Fibroblast of lung (primary cell): ENCODE data around the gene ITGA8. TPM values are rescaled to one million over a fixed set of nuclear protein-coding genes. Genes with fewer than 3 reads are reported as not detected.
A peak's percentile ranks its signal among the peaks of the same experiment; 100 is the strongest.

Source experiments
- DNase-seq, 2 donors: peaks; one replicate each; pipeline versions ENCODE4 v3.0.0 to v3.0.0-alpha.2; 2010; ENCODE audit warnings: low read depth in 2 of 2
- H2AFZ ChIP-seq: 2 replicates; pipeline ENCODE4 v1.5.1; 2012; ENCODE audit warnings: low read length, control low read depth, inconsistent platforms
- H3K27ac ChIP-seq: 2 replicates; pipeline ENCODE4 v1.5.1; 2011; ENCODE audit warnings: low read length, control low read depth; ENCODE audit not compliant: insufficient read depth
- H3K27me3 ChIP-seq: 2 replicates; pipeline ENCODE4 v1.5.1; 2011; ENCODE audit warnings: mild to moderate bottlenecking, low read length; ENCODE audit not compliant: control insufficient read depth, insufficient read depth
- H3K36me3 ChIP-seq: 2 replicates; pipeline ENCODE4 v1.5.1; 2011; ENCODE audit warnings: low read length; ENCODE audit not compliant: control insufficient read depth, insufficient read depth
- H3K4me1 ChIP-seq: 2 replicates; pipeline ENCODE4 v1.5.1; 2011; ENCODE audit warnings: low read length; ENCODE audit not compliant: control insufficient read depth, insufficient read depth; ENCODE audit errors: extremely low read depth
- H3K4me2 ChIP-seq: 2 replicates; pipeline ENCODE4 v1.5.1; 2011; ENCODE audit warnings: low read length, control low read depth; ENCODE audit not compliant: insufficient read depth; ENCODE audit errors: extremely low read depth
- H3K4me3 ChIP-seq, 4 experiments: fragments of 200-600 bp in 1 of 4; sonication (generic) in 1 of 4; replicated peaks in 1 of 4; 2 replicates each; pipeline ENCODE4 v1.5.1; 2011 to 2016; ENCODE audit warnings: low read length in 4 of 4, low read depth in 3 of 4, mild to moderate bottlenecking in 3 of 4, control low read depth in 2 of 4, inconsistent platforms in 1 of 4, mixed read lengths in 1 of 4; ENCODE audit not compliant: insufficient read depth in 1 of 4; ENCODE audit errors: control extremely low read depth in 1 of 4
- H3K79me2 ChIP-seq: 2 replicates; pipeline ENCODE4 v1.5.1; 2012; ENCODE audit warnings: mild to moderate bottlenecking, low read length, inconsistent platforms; ENCODE audit not compliant: control insufficient read depth, insufficient read depth
- H3K9ac ChIP-seq: 2 replicates; pipeline ENCODE4 v1.5.1; 2011; ENCODE audit warnings: mild to moderate bottlenecking, low read length, control low read depth; ENCODE audit not compliant: insufficient read depth
- H3K9me3 ChIP-seq: 2 replicates; pipeline ENCODE4 v1.5.1; 2012; ENCODE audit warnings: low read depth, low read length; ENCODE audit not compliant: control insufficient read depth, insufficient read depth
- H4K20me1 ChIP-seq: 2 replicates; pipeline ENCODE4 v1.5.1; 2011; ENCODE audit warnings: low read length; ENCODE audit not compliant: control insufficient read depth, insufficient read depth; ENCODE audit errors: extremely low read depth
- EZH2 ChIP-seq: IDR thresholded peaks from 2 replicates; pipeline ENCODE4 v1.5.1; 2012; ENCODE audit warnings: low read length, control low read depth, mild to moderate bottlenecking; ENCODE audit errors: missing control alignments
- polyA plus RNA-seq, 2 donors: library from polyadenylated mRNA; depleted of rRNA in 1 of 2; stranded (reverse) in 1 of 2; unstranded in 1 of 2; fragments of >200 nt; gene quantifications; 2 replicates each; pipeline ENCODE4 v1.2.1, GENCODE V29; 2011 to 2012; ENCODE audit warnings: missing spikeins in 1 of 2
- total RNA-seq: library from RNA; depleted of rRNA; stranded (reverse); fragments of >200 nt; gene quantifications from 2 replicates; pipeline ENCODE4 v1.2.1, GENCODE V29; 2014
- TF ChIP-seq, protein P1 (sequence below), 2 donors: IDR thresholded peaks in 1 of 2; conservative IDR thresholded peaks in 1 of 2; 1 replicate in 1 of 2; 2 replicates in 1 of 2; pipeline ENCODE4 v1.5.1; 2011 to 2012; ENCODE audit warnings: low read length in 2 of 2, control low read depth in 1 of 2, inconsistent platforms in 1 of 2, low read depth in 1 of 2, mild to moderate bottlenecking in 1 of 2

Gene ITGA8
- total and polyA plus RNA-seq, 2 donors (not counting 1 experiment from before 2014, with no cell fraction given) = 0.62 to 0.99 TPM

GRCh38 chr10:15743443-15743842, 23.7 kb upstream of the ITGA8 start:
- no peaks in the 10 kb centered on the region for H3K36me3 ChIP-seq
- H3K27me3 ChIP-seq = no peaks in the 10 kb centered on the region
- no peaks in the 10 kb centered on the region for H3K79me2 ChIP-seq
- H3K4me3 ChIP-seq = no peak overlapping the region
- no peak for DNase-seq
- H3K9me3 ChIP-seq = no peaks in the 10 kb centered on the region
- no peaks in the 10 kb centered on the region for H4K20me1 ChIP-seq
- no peak overlapping the region for H3K27ac ChIP-seq
- H3K9ac ChIP-seq = no peak overlapping the region
- no peak overlapping the region for H3K4me2 ChIP-seq
- no peak overlapping the region for H2AFZ ChIP-seq
- no peak for TF ChIP-seq EZH2
- TF ChIP-seq, protein P1, sequence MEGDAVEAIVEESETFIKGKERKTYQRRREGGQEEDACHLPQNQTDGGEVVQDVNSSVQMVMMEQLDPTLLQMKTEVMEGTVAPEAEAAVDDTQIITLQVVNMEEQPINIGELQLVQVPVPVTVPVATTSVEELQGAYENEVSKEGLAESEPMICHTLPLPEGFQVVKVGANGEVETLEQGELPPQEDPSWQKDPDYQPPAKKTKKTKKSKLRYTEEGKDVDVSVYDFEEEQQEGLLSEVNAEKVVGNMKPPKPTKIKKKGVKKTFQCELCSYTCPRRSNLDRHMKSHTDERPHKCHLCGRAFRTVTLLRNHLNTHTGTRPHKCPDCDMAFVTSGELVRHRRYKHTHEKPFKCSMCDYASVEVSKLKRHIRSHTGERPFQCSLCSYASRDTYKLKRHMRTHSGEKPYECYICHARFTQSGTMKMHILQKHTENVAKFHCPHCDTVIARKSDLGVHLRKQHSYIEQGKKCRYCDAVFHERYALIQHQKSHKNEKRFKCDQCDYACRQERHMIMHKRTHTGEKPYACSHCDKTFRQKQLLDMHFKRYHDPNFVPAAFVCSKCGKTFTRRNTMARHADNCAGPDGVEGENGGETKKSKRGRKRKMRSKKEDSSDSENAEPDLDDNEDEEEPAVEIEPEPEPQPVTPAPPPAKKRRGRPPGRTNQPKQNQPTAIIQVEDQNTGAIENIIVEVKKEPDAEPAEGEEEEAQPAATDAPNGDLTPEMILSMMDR (conservative IDR thresholded peaks at IDR 0.05 in 1 of 2, IDR thresholded peaks at IDR 0.05 in 1 of 2; ENCODE audit: low read depth in 1 of 2, low read length in 2 of 2) = no peak
- H3K4me1 ChIP-seq = no peaks in the 10 kb centered on the region

DNA sequence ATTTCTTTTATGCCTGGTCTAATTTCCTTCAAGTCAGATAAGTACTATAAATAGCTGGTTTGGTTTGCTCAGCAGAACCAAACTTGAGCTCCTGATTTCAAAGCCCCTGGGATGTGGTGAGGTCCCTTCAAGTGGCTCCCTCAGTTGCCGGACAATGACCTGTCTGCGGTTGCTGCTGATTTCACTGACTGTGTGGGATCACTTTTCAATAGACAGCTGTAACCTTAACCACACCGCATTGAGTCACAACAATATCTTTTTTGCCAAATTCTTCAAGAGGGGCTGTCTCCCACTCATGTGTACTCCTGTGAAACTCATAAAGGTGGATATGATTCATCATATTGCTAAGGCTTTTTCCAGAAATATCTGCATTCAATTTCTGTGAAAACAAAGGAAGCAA, 23.1 kb upstream of the ITGA8 start:
- Histone ChIP-seq H3K79me2 (no peaks in the 10 kb centered on the region), H3K9me3 (no peaks in the 10 kb centered on the region), H3K4me1 (no peaks in the 10 kb centered on the region), H3K36me3 (no peaks in the 10 kb centered on the region), H2AFZ (no peak overlapping the region), H3K4me3 (no peak overlapping the region), H3K9ac (no peak overlapping the region), H4K20me1 (no peaks in the 10 kb centered on the region), H3K27me3 (no peaks in the 10 kb centered on the region), H3K27ac (no peak overlapping the region), H3K4me2 (no peak overlapping the region)
- TF ChIP-seq EZH2 = no peak
- TF ChIP-seq, protein P1 (conservative IDR thresholded peaks at IDR 0.05 in 1 of 2, IDR thresholded peaks at IDR 0.05 in 1 of 2; ENCODE audit: low read depth in 1 of 2, low read length in 2 of 2) = no peak
- DNase-seq = peak in 1 of 2 donors; percentile 87

GRCh38 chr10:15742102-15742501, 22.4 kb upstream of the ITGA8 start:
- Histone ChIP-seq H4K20me1 (no peaks in the 10 kb centered on the region), H3K4me2 (no peak overlapping the region), H3K9me3 (no peaks in the 10 kb centered on the region), H3K27ac (no peak overlapping the region), H2AFZ (no peak overlapping the region), H3K4me3 (no peak overlapping the region), H3K9ac (no peak overlapping the region), H3K27me3 (no peaks in the 10 kb centered on the region), H3K4me1 (no peaks in the 10 kb centered on the region), H3K36me3 (no peaks in the 10 kb centered on the region), H3K79me2 (no peaks in the 10 kb centered on the region)
- no peak for DNase-seq
- no peak for TF ChIP-seq EZH2
- TF ChIP-seq, protein P1 (conservative IDR thresholded peaks at IDR 0.05 in 1 of 2, IDR thresholded peaks at IDR 0.05 in 1 of 2; ENCODE audit: low read depth in 1 of 2, low read length in 2 of 2) = no peak
